K562 (cell line): ENCODE results near the gene HPCAL1. TPM values are rescaled to one million over a fixed set of nuclear protein-coding genes. Genes with fewer than 3 reads are reported as not detected.

ENCODE experiments used
- BDP1 ChIP-seq: IDR thresholded peaks from 3 replicates; pipeline ENCODE4 v1.6.1; 2011; ENCODE audit not compliant: insufficient read length, insufficient read depth
- COPS2 ChIP-seq: fragments of 450-650 bp; conservative IDR thresholded peaks from 2 replicates; pipeline ENCODE4 v1.6.1; 2016; ENCODE audit warnings: mild to moderate bottlenecking, moderate library complexity
- CREBBP ChIP-seq: IDR thresholded peaks from one replicate; pipeline ENCODE4 v1.6.1; 2012; ENCODE audit warnings: low read depth, mild to moderate bottlenecking, control low read depth, inconsistent platforms, low read length
- EGR1 ChIP-seq: fragments of 450-650 bp; conservative IDR thresholded peaks from 2 replicates; pipeline ENCODE4 v1.6.1; 2017; ENCODE audit warnings: mild to moderate bottlenecking
- KHSRP ChIP-seq: fragments of 450-650 bp; IDR thresholded peaks from 2 replicates; pipeline ENCODE4 v1.6.1; 2017
- MAZ ChIP-seq, 2 experiments: fragments of 450-650 bp in 1 of 2; sonication (generic) in 1 of 2; formaldehyde crosslinking; IDR thresholded peaks in 1 of 2; conservative IDR thresholded peaks in 1 of 2; 2 replicates each; pipeline versions ENCODE4 v1.4.0 to v1.5.0; 2020; ENCODE audit warnings: mild to moderate bottlenecking in 1 of 2, missing genetic modification reagents in 1 of 2
- RAD21 ChIP-seq, 2 experiments: fragments of 250-450 bp in 1 of 2; fragments of 450-650 bp in 1 of 2; sonication (Bioruptor Pico) in 1 of 2; formaldehyde crosslinking in 1 of 2; IDR thresholded peaks in 1 of 2; conservative IDR thresholded peaks in 1 of 2; 2 replicates each; pipeline versions ENCODE4 v1.4.0 to v1.8.0; 2020 to 2022; ENCODE audit warnings: mild to moderate bottlenecking in 2 of 2, moderate library complexity in 1 of 2
- RB1 ChIP-seq: fragments of 450-650 bp; IDR thresholded peaks from 2 replicates; pipeline ENCODE4 v1.6.1; 2017; ENCODE audit warnings: low read depth, mild to moderate bottlenecking
- ZKSCAN1 ChIP-seq: fragments of 150-350 bp; IDR thresholded peaks from 2 replicates; pipeline ENCODE4 v1.6.1; 2016; ENCODE audit warnings: low read depth, low read length
- ZNF584 ChIP-seq: fragments of 200-800 bp; sonication (Bioruptor generic); IDR thresholded peaks from 2 replicates; pipeline ENCODE4 v1.6.1; 2016; ENCODE audit warnings: low read depth, mild to moderate bottlenecking, missing genetic modification characterization, missing compliant biosample characterization
- polyA plus RNA-seq, 8 experiments: library from polyadenylated mRNA; depleted of rRNA in 4 of 8; stranded (reverse) in 5 of 8; unstranded in 3 of 8; fragments of >200 nt; fragmentation: Nextera tagmentation in 2 of 8; fragmentation: Illumina TruSeq in 1 of 8; extraction: Ambion mirVana in 2 of 8; extraction: Trizol in 1 of 8; gene quantifications; 2 replicates each; pipeline versions ENCODE4 v1.2.1 to v1.2.3, GENCODE V29; 2011 to 2014; ENCODE audit warnings: inconsistent platforms in 1 of 8, missing spikeins in 1 of 8
- total RNA-seq, 7 experiments: library from RNA; depleted of rRNA in 6 of 7; stranded (reverse); fragments of >200 nt in 6 of 7; fragmentation: Illumina TruSeq in 2 of 7; extraction: Trizol in 2 of 7; gene quantifications; 2 replicates each; pipeline versions ENCODE4 v1.2.1 to v1.2.3, GENCODE V29; 2011 to 2021; ENCODE audit warnings: low replicate concordance in 1 of 7
- TF ChIP-seq, protein P1 (sequence below): fragments of 450-650 bp; IDR thresholded peaks from 2 replicates; pipeline ENCODE4 v1.6.1; 2016; ENCODE audit warnings: mild to moderate bottlenecking, moderate library complexity
- TF ChIP-seq, protein P2 (sequence below): sonication (generic); formaldehyde crosslinking; IDR thresholded peaks from 2 replicates; pipeline ENCODE4 v1.8.0; 2022; ENCODE audit warnings: mild to moderate bottlenecking, missing genetic modification reagents

The HPCAL1 gene
- total and polyA plus RNA-seq, 9 of the 15 experiments (the other 6 are each of a cell fraction or from before 2014, with no cell fraction given) = 2.7 to 65.5 (median 23.9) TPM

DNA sequence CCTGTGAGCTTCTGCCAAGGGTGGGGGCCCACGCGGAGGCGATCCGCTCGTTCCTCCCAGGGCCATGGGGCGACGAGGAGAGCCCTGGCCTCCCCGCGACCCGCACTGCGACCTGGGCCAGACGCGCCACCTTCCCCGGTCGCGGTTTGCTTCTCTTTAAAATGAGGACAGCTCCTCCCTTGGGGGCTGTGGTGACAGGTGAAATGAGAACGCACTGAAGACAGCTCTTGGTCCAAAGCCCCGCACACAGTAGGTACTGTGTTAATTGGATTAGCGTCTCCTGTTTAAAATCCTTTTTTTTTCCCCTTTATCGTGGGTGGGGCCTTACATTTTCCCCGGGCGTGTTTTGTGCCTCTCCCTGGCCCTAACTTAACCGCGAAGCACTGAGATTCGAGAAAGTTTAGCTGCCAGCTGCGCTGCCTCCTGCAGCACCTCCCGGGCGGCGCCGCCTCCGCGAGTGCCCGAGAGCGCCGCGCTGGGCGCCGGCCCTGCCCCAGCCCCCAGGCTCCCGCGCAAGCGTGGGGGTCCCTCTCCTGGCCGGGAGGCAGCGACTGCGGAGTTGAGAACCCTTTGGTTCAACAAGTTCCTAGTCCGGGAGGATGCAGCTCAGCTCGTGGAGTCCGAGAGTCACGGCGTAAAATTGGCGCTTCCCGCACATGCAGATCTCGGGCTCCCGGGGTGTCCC, 1.1 kb downstream of the HPCAL1 start (continued):
- TF ChIP-seq RB1 (peak; percentile 46; the same call in 1 of the 2 replicates), RAD21 (CRISPR knock-in tag; conservative IDR thresholded peaks at IDR 0.05 in 1 of 2, IDR thresholded peaks at IDR 0.05 in 1 of 2) (peak in 1 of 2 experiments; percentile 36; a peak in 2 of 4 replicates), BDP1 (no peak), ZNF584 (CRISPR knock-in tag) (no peak), ZKSCAN1 (peak; percentile 93), KHSRP (no peak), COPS2 (no peak), MAZ (CRISPR knock-in tag; conservative IDR thresholded peaks at IDR 0.05 in 1 of 2, IDR thresholded peaks at IDR 0.05 in 1 of 2) (peak in 1 of 2 experiments; percentile 59; a peak in 1 of 4 replicates), EGR1 (0 out of 2 replicates have a peak, but pooled peaks have one; percentile 0), CREBBP (no peak)
- TF ChIP-seq, protein P1, sequence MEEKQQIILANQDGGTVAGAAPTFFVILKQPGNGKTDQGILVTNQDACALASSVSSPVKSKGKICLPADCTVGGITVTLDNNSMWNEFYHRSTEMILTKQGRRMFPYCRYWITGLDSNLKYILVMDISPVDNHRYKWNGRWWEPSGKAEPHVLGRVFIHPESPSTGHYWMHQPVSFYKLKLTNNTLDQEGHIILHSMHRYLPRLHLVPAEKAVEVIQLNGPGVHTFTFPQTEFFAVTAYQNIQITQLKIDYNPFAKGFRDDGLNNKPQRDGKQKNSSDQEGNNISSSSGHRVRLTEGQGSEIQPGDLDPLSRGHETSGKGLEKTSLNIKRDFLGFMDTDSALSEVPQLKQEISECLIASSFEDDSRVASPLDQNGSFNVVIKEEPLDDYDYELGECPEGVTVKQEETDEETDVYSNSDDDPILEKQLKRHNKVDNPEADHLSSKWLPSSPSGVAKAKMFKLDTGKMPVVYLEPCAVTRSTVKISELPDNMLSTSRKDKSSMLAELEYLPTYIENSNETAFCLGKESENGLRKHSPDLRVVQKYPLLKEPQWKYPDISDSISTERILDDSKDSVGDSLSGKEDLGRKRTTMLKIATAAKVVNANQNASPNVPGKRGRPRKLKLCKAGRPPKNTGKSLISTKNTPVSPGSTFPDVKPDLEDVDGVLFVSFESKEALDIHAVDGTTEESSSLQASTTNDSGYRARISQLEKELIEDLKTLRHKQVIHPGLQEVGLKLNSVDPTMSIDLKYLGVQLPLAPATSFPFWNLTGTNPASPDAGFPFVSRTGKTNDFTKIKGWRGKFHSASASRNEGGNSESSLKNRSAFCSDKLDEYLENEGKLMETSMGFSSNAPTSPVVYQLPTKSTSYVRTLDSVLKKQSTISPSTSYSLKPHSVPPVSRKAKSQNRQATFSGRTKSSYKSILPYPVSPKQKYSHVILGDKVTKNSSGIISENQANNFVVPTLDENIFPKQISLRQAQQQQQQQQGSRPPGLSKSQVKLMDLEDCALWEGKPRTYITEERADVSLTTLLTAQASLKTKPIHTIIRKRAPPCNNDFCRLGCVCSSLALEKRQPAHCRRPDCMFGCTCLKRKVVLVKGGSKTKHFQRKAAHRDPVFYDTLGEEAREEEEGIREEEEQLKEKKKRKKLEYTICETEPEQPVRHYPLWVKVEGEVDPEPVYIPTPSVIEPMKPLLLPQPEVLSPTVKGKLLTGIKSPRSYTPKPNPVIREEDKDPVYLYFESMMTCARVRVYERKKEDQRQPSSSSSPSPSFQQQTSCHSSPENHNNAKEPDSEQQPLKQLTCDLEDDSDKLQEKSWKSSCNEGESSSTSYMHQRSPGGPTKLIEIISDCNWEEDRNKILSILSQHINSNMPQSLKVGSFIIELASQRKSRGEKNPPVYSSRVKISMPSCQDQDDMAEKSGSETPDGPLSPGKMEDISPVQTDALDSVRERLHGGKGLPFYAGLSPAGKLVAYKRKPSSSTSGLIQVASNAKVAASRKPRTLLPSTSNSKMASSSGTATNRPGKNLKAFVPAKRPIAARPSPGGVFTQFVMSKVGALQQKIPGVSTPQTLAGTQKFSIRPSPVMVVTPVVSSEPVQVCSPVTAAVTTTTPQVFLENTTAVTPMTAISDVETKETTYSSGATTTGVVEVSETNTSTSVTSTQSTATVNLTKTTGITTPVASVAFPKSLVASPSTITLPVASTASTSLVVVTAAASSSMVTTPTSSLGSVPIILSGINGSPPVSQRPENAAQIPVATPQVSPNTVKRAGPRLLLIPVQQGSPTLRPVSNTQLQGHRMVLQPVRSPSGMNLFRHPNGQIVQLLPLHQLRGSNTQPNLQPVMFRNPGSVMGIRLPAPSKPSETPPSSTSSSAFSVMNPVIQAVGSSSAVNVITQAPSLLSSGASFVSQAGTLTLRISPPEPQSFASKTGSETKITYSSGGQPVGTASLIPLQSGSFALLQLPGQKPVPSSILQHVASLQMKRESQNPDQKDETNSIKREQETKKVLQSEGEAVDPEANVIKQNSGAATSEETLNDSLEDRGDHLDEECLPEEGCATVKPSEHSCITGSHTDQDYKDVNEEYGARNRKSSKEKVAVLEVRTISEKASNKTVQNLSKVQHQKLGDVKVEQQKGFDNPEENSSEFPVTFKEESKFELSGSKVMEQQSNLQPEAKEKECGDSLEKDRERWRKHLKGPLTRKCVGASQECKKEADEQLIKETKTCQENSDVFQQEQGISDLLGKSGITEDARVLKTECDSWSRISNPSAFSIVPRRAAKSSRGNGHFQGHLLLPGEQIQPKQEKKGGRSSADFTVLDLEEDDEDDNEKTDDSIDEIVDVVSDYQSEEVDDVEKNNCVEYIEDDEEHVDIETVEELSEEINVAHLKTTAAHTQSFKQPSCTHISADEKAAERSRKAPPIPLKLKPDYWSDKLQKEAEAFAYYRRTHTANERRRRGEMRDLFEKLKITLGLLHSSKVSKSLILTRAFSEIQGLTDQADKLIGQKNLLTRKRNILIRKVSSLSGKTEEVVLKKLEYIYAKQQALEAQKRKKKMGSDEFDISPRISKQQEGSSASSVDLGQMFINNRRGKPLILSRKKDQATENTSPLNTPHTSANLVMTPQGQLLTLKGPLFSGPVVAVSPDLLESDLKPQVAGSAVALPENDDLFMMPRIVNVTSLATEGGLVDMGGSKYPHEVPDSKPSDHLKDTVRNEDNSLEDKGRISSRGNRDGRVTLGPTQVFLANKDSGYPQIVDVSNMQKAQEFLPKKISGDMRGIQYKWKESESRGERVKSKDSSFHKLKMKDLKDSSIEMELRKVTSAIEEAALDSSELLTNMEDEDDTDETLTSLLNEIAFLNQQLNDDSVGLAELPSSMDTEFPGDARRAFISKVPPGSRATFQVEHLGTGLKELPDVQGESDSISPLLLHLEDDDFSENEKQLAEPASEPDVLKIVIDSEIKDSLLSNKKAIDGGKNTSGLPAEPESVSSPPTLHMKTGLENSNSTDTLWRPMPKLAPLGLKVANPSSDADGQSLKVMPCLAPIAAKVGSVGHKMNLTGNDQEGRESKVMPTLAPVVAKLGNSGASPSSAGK = peak; percentile 65; the same call in 1 of the 2 replicates
- TF ChIP-seq, protein P2, sequence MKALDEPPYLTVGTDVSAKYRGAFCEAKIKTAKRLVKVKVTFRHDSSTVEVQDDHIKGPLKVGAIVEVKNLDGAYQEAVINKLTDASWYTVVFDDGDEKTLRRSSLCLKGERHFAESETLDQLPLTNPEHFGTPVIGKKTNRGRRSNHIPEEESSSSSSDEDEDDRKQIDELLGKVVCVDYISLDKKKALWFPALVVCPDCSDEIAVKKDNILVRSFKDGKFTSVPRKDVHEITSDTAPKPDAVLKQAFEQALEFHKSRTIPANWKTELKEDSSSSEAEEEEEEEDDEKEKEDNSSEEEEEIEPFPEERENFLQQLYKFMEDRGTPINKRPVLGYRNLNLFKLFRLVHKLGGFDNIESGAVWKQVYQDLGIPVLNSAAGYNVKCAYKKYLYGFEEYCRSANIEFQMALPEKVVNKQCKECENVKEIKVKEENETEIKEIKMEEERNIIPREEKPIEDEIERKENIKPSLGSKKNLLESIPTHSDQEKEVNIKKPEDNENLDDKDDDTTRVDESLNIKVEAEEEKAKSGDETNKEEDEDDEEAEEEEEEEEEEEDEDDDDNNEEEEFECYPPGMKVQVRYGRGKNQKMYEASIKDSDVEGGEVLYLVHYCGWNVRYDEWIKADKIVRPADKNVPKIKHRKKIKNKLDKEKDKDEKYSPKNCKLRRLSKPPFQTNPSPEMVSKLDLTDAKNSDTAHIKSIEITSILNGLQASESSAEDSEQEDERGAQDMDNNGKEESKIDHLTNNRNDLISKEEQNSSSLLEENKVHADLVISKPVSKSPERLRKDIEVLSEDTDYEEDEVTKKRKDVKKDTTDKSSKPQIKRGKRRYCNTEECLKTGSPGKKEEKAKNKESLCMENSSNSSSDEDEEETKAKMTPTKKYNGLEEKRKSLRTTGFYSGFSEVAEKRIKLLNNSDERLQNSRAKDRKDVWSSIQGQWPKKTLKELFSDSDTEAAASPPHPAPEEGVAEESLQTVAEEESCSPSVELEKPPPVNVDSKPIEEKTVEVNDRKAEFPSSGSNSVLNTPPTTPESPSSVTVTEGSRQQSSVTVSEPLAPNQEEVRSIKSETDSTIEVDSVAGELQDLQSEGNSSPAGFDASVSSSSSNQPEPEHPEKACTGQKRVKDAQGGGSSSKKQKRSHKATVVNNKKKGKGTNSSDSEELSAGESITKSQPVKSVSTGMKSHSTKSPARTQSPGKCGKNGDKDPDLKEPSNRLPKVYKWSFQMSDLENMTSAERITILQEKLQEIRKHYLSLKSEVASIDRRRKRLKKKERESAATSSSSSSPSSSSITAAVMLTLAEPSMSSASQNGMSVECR = peak; percentile 55
